ENCODE measurements around the gene ADGRL3. TPM values are rescaled to one million over a fixed set of nuclear protein-coding genes. Genes with fewer than 3 reads are reported as not detected.
"Not testable (repeated sequence)": the region's sequence is repeated elsewhere in the genome, so short reads cannot be mapped to it uniquely, and the experiment has no call there.

The ADGRL3 gene
- total RNA-seq, 4 donors from 2014 or later: 6.1 to 26.0 (median 7.3) TPM

DNA sequence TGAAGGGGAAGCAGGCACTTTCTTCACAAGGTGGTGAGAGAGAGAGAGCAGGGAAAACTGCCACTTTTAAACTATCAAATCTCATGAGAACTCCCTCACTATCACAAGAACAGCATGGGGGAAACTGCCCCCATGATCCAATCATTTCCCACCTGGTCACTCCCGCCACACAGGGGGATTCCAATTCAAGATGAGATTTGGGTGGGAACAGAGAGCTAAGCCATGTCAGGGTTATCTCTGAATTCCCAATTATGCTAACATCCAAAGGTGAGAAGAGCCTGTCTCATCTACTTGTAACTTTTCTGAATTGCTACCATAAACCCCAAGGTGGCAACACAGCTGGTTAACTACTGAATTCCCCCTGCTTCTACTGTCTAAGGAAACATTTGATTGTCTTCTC, 758.5 kb downstream of the ADGRL3 start:
- 88% methylated on average over 1 of the region's 1 CpG; no CpG with 5 or more reads in 1 of the 2 donors for WGBS, 2 donors (ENCODE audit: low coverage in 1 of 2)
- no peak overlapping the region for H3K27ac ChIP-seq
- no peak for ATAC-seq
- no peaks in the 10 kb centered on the region for H3K9me3 ChIP-seq
- no peaks in the 10 kb centered on the region for H3K27me3 ChIP-seq
- H3K36me3 ChIP-seq: no peaks in the 10 kb centered on the region
- TF ChIP-seq POLR2A (IDR thresholded peaks at IDR 0.05) (no peak), POLR2AphosphoS5 (IDR thresholded peaks at IDR 0.05) (no peak), EP300 (IDR thresholded peaks at IDR 0.05) (no peak)
- TF ChIP-seq, protein P1, sequence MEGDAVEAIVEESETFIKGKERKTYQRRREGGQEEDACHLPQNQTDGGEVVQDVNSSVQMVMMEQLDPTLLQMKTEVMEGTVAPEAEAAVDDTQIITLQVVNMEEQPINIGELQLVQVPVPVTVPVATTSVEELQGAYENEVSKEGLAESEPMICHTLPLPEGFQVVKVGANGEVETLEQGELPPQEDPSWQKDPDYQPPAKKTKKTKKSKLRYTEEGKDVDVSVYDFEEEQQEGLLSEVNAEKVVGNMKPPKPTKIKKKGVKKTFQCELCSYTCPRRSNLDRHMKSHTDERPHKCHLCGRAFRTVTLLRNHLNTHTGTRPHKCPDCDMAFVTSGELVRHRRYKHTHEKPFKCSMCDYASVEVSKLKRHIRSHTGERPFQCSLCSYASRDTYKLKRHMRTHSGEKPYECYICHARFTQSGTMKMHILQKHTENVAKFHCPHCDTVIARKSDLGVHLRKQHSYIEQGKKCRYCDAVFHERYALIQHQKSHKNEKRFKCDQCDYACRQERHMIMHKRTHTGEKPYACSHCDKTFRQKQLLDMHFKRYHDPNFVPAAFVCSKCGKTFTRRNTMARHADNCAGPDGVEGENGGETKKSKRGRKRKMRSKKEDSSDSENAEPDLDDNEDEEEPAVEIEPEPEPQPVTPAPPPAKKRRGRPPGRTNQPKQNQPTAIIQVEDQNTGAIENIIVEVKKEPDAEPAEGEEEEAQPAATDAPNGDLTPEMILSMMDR (IDR thresholded peaks at IDR 0.05): no peak
- no peak overlapping the region for H3K4me3 ChIP-seq
- H3K4me1 ChIP-seq: no peaks in the 10 kb centered on the region

DNA sequence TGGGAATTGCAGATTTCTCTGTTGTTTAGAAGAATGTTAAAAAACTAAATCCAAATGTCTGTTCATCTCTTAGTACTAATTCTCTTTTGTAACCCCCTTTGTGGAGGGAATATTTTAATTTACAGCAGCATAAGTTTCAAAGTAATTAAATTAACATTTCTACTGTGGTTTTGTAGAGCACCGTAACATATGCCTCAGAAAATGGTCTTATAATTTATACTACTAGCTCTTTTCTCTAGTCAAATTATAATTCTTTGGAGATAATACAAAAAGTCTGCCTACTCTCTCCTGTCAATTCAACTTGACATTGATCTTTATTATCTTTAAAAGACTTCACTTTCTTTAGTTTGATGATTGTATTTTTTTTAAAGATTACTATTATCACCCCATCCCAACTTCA, 759.0 kb downstream of the ADGRL3 start:
- no peak overlapping the region for H3K4me3 ChIP-seq
- no peaks in the 10 kb centered on the region for H3K27me3 ChIP-seq
- no peaks in the 10 kb centered on the region for H3K36me3 ChIP-seq
- no peak overlapping the region for H3K27ac ChIP-seq
- TF ChIP-seq EP300 (IDR thresholded peaks at IDR 0.05) (no peak), POLR2AphosphoS5 (IDR thresholded peaks at IDR 0.05) (no peak), POLR2A (IDR thresholded peaks at IDR 0.05) (no peak)
- TF ChIP-seq, protein P1 (IDR thresholded peaks at IDR 0.05): no peak
- H3K4me1 ChIP-seq: no peaks in the 10 kb centered on the region
- no peaks in the 10 kb centered on the region for H3K9me3 ChIP-seq
- WGBS, 2 donors (ENCODE audit: low coverage in 1 of 2): 57 to 94% methylated on average over 1 of the region's 1 CpG
- ATAC-seq: no peak

DNA sequence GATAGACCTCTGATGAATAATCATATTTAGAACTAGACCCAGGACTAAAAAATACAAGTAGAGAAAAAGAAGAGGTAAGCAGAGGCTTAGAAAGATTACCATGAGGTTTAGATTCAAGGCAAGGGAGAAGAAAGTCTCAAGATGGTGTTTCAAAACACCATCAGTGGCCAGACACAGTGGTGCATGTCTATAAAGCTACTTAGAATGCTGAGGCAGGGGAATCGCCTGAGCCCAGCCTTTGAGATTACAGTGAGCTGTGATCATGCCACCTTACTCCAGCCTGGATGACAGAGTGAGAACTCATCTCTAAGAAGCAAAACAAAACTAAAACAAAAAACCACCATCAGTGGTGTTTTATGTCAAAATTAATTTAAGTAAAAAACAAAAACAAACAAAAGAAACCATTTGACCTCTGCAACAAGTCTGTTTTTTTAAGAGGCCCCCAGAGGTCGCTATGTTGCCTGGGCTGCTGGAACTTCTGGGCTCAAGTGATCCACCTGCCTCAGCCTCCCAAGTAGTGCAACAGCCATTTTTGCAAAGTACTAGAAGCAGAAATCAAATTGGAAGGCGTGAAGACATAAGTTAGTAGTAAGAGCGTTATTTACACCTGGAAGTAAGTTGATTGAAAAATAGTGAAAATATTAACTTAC, 784.3 kb downstream of the ADGRL3 start:
- ATAC-seq: no peak
- Histone ChIP-seq H3K27ac (no peak overlapping the region), H3K36me3 (no peaks in the 10 kb centered on the region), H3K27me3 (no peaks in the 10 kb centered on the region), H3K9me3 (no peaks in the 10 kb centered on the region), H3K4me1 (no peaks in the 10 kb centered on the region), H3K4me3 (no peak overlapping the region)
- TF ChIP-seq POLR2AphosphoS5 (IDR thresholded peaks at IDR 0.05) (no peak), POLR2A (IDR thresholded peaks at IDR 0.05) (no peak), EP300 (IDR thresholded peaks at IDR 0.05) (no peak)
- TF ChIP-seq, protein P1 (IDR thresholded peaks at IDR 0.05): no peak
- WGBS, 2 donors (ENCODE audit: low coverage in 1 of 2): 69 to 75% methylated on average over 4 of the region's 4 CpGs

DNA sequence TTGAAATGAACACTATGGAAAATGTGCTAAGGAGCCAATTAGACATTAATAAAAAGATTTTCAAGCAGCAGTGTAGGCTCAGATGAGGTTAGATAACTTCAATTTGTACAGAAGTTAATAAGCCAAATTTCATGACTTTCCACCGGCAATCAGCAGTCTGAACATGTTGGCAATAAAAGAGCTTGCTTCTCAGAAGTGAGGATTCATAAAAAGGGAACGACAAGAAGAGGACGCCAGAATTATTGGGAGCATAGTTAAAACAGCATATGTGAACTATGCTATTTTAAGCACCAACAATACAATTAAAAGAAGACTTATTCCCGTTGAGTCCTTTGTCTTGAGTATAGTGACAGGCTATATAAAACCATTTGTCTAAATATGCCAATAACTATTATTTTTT, 785.3 kb downstream of the ADGRL3 start:
- WGBS, 2 donors (ENCODE audit: low coverage in 1 of 2): 58 to 85% methylated on average over 4 of the region's 4 CpGs

DNA sequence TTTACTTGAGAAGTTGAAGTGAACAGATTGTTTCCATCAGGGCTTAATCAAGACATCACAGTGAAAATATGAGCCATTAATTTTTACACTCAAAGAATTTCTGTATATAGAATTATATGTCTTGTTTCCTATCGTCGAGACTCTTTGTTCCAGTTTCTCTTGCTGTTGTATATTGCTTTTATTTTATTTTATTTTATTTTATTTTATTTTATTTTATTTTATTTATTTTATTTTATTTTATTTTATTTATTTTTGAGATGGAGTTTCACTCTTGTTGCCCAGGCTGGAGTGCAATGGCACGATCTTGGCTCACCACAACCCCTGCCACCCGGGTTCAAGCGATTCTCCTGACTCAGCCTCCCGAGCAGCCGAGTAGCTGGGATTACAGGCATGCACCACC, 786.8 kb downstream of the ADGRL3 start:
- not testable (repeated sequence) for H3K9me3 ChIP-seq, H3K36me3 ChIP-seq, ATAC-seq, H3K4me1 ChIP-seq, H3K27ac ChIP-seq, H3K27me3 ChIP-seq, H3K4me3 ChIP-seq
- WGBS, 2 donors (ENCODE audit: low coverage in 1 of 2): 83 to 88% methylated on average over 2 to 4 of the region's 7 CpGs

More for the DNA sequence above, 785.3 kb downstream of the ADGRL3 start:
- H3K36me3 ChIP-seq: no peaks in the 10 kb centered on the region
- H3K4me3 ChIP-seq: no peak overlapping the region
- no peaks in the 10 kb centered on the region for H3K9me3 ChIP-seq
- no peaks in the 10 kb centered on the region for H3K27me3 ChIP-seq
- ATAC-seq: no peak
- no peak for TF ChIP-seq POLR2A (IDR thresholded peaks at IDR 0.05)
- no peak for TF ChIP-seq POLR2AphosphoS5 (IDR thresholded peaks at IDR 0.05)
- TF ChIP-seq EP300 (IDR thresholded peaks at IDR 0.05): no peak
- TF ChIP-seq, protein P1 (IDR thresholded peaks at IDR 0.05): no peak
- H3K4me1 ChIP-seq: no peaks in the 10 kb centered on the region
- H3K27ac ChIP-seq: no peak overlapping the region
